Hepatocyte (in vitro differentiated cells): ENCODE data around the gene PLXNB2. TPM values are rescaled to one million over a fixed set of nuclear protein-coding genes. Genes with fewer than 3 reads are reported as not detected.

Experiments used
- DNase-seq: peaks from one replicate; pipeline ENCODE4 v3.0.0-alpha.2; 2016; ENCODE audit warnings: low spot score
- H2AFZ ChIP-seq: fragments of 200-600 bp; sonication (generic); 2 replicates; pipeline ENCODE4 v1.6.0; 2016; ENCODE audit warnings: antibody characterized with exemption, mild to moderate bottlenecking
- H3K27ac ChIP-seq: fragments of 200-600 bp; sonication (generic); 2 replicates; pipeline ENCODE4 v1.5.1; 2016; ENCODE audit warnings: mild to moderate bottlenecking
- H3K27me3 ChIP-seq: fragments of 200-600 bp; sonication (generic); 2 replicates; pipeline ENCODE4 v1.6.1; 2016
- H3K36me3 ChIP-seq: fragments of 200-600 bp; sonication (generic); replicated peaks from 2 replicates; pipeline ENCODE4 v1.5.1; 2016; ENCODE audit warnings: low read depth; ENCODE audit not compliant: insufficient read depth
- H3K4me1 ChIP-seq: fragments of 200-600 bp; sonication (generic); 2 replicates; pipeline ENCODE4 v1.5.1; 2016; ENCODE audit warnings: mild to moderate bottlenecking, moderate library complexity; ENCODE audit not compliant: insufficient read depth
- H3K4me2 ChIP-seq: fragments of 200-600 bp; sonication (generic); 2 replicates; pipeline ENCODE4 v1.6.0; 2016
- H3K4me3 ChIP-seq: fragments of 200-600 bp; sonication (generic); 2 replicates; pipeline ENCODE4 v1.5.1; 2016; ENCODE audit warnings: mild to moderate bottlenecking
- H3K79me2 ChIP-seq: fragments of 200-600 bp; sonication (generic); 2 replicates; pipeline ENCODE4 v1.6.0; 2017; ENCODE audit warnings: mild to moderate bottlenecking
- H3K9me2 ChIP-seq: fragments of 200-600 bp; sonication (generic); replicated peaks from 2 replicates; pipeline ENCODE4 v1.6.0; 2017; ENCODE audit warnings: mild to moderate bottlenecking; ENCODE audit not compliant: insufficient read depth
- H3K9me3 ChIP-seq: fragments of 200-600 bp; sonication (generic); 2 replicates; pipeline ENCODE4 v1.5.1; 2016; ENCODE audit warnings: low read depth, mild to moderate bottlenecking
- H4K20me1 ChIP-seq: fragments of 200-600 bp; sonication (generic); 2 replicates; pipeline ENCODE4 v1.6.0; 2016; ENCODE audit warnings: mild to moderate bottlenecking; ENCODE audit not compliant: insufficient read depth, poor library complexity, severe bottlenecking
- CTCF ChIP-seq: fragments of 200-600 bp; sonication (generic); IDR thresholded peaks from 2 replicates; pipeline ENCODE4 v1.5.1; 2016; ENCODE audit warnings: antibody characterized with exemption, mild to moderate bottlenecking; ENCODE audit not compliant: poor library complexity
- EZH2 ChIP-seq: fragments of 200-600 bp; sonication (generic); IDR thresholded peaks from 2 replicates; pipeline ENCODE4 v1.6.1; 2016; ENCODE audit warnings: antibody characterized with exemption, mild to moderate bottlenecking, borderline replicate concordance
- EZH2phosphoT487 ChIP-seq: fragments of 200-600 bp; sonication (generic); IDR thresholded peaks from one replicate; pipeline ENCODE4 v1.6.1; 2018; ENCODE audit warnings: antibody characterized with exemption, mild to moderate bottlenecking, low read depth, moderate library complexity; ENCODE audit not compliant: unreplicated experiment, severe bottlenecking
- WGBS: methylation state at CpG from one replicate; pipeline ENCODE4 v1.1.6; 2016; ENCODE audit warnings: low lambda C conversion rate; ENCODE audit errors: missing lambda C conversion rate; 5-methylcytosine and 5-hydroxymethylcytosine counted together
- polyA plus RNA-seq: library from polyadenylated mRNA; unstranded; fragments of >200 nt; fragmentation: Nextera tagmentation; extraction: Ambion mirVana; gene quantifications from 2 replicates; pipeline ENCODE4 v1.2.1, GENCODE V29; 2016
- total RNA-seq: library from RNA; depleted of rRNA; stranded (reverse); fragments of >200 nt; gene quantifications from 2 replicates; pipeline ENCODE4 v1.2.3, GENCODE V29; 2014

PLXNB2 gene
- total and polyA plus RNA-seq, 2 experiments from 2014 or later: 113 to 147 TPM

- Histone ChIP-seq H3K4me3 (no peak overlapping the region), H3K36me3 (no peaks in the 10 kb centered on the region), H3K27me3 (no peaks in the 10 kb centered on the region), H4K20me1 (no peaks in the 10 kb centered on the region), H2AFZ (no peak overlapping the region), H3K9me2 (no peaks in the 10 kb centered on the region), H3K9me3 (no peaks in the 10 kb centered on the region), H3K79me2 (no peaks in the 10 kb centered on the region), H3K4me2 (no peak overlapping the region), H3K27ac (no peak overlapping the region), H3K4me1 (no peaks in the 10 kb centered on the region)
- WGBS: 90% methylated on average over 11 of the region's 12 CpGs
- no peak for DNase-seq
- TF ChIP-seq EZH2: no peak
- TF ChIP-seq EZH2phosphoT487: no peak
- TF ChIP-seq CTCF: no peak
Observed at GRCh38 chr22:50256258-50256862, 51.1 kb downstream of the PLXNB2 start.

- H3K79me2 ChIP-seq: no peaks in the 10 kb centered on the region
- TF ChIP-seq EZH2: no peak
- no peak for TF ChIP-seq EZH2phosphoT487
- TF ChIP-seq CTCF: no peak
- no peak overlapping the region for H3K4me3 ChIP-seq
- no peak overlapping the region for H2AFZ ChIP-seq
- peaks cover 2% of the 10 kb centered on the region for H3K4me1 ChIP-seq
- H3K27me3 ChIP-seq: no peaks in the 10 kb centered on the region
- H3K27ac ChIP-seq: no peak overlapping the region
- H3K9me2 ChIP-seq: no peaks in the 10 kb centered on the region
- no peaks in the 10 kb centered on the region for H3K36me3 ChIP-seq
- no peaks in the 10 kb centered on the region for H3K9me3 ChIP-seq
- DNase-seq: no peak
- no peak overlapping the region for H3K4me2 ChIP-seq
- H4K20me1 ChIP-seq: no peaks in the 10 kb centered on the region
- WGBS: 94% methylated on average over 15 of the region's 17 CpGs
Observed at GRCh38 chr22:50255607-50256006, 51.8 kb downstream of the PLXNB2 start.

GRCh38 chr22:50255099-50255498, 52.3 kb downstream of the PLXNB2 start:
- Histone ChIP-seq H4K20me1 (no peaks in the 10 kb centered on the region), H2AFZ (no peak overlapping the region), H3K36me3 (no peaks in the 10 kb centered on the region), H3K4me2 (no peak overlapping the region), H3K79me2 (peaks cover 1% of the 10 kb centered on the region), H3K9me3 (no peaks in the 10 kb centered on the region), H3K9me2 (no peaks in the 10 kb centered on the region), H3K4me1 (peaks cover 7% of the 10 kb centered on the region), H3K4me3 (no peak overlapping the region), H3K27ac (no peak overlapping the region), H3K27me3 (no peaks in the 10 kb centered on the region)
- DNase-seq: no peak
- WGBS: 96% methylated on average over 19 of the region's 19 CpGs
- TF ChIP-seq EZH2 (no peak), CTCF (no peak), EZH2phosphoT487 (no peak)

GRCh38 chr22:50253941-50254340, 53.5 kb downstream of the PLXNB2 start:
- Histone ChIP-seq H3K9me3 (no peaks in the 10 kb centered on the region), H3K4me1 (peaks cover 13% of the 10 kb centered on the region), H3K9me2 (no peaks in the 10 kb centered on the region), H3K27me3 (no peaks in the 10 kb centered on the region), H4K20me1 (no peaks in the 10 kb centered on the region), H2AFZ (no peak overlapping the region), H3K4me2 (no peak overlapping the region), H3K27ac (no peak overlapping the region), H3K36me3 (no peaks in the 10 kb centered on the region), H3K4me3 (no peak overlapping the region), H3K79me2 (peaks cover 10% of the 10 kb centered on the region)
- TF ChIP-seq EZH2 (no peak), CTCF (no peak), EZH2phosphoT487 (no peak)
- no peak for DNase-seq
- 90% methylated on average over 8 of the region's 8 CpGs for WGBS
